ENCODE measurements around the gene GLT1D1. TPM values are rescaled to one million over a fixed set of nuclear protein-coding genes. Genes with fewer than 3 reads are reported as not detected.

Gene GLT1D1
- total RNA-seq, 1 donor, result under 0.01 TPM

GRCh38 chr12:128989287-128989686 is 136.0 kb downstream of the GLT1D1 start:
- DNase-seq (ENCODE audit: low read depth in 2 of 3, low spot score in 2 of 3), result no peak

GRCh38 chr12:128991716-128992115 is 138.4 kb downstream of the GLT1D1 start:
- DNase-seq (ENCODE audit: low read depth in 2 of 3, low spot score in 2 of 3), result no peak

DNA sequence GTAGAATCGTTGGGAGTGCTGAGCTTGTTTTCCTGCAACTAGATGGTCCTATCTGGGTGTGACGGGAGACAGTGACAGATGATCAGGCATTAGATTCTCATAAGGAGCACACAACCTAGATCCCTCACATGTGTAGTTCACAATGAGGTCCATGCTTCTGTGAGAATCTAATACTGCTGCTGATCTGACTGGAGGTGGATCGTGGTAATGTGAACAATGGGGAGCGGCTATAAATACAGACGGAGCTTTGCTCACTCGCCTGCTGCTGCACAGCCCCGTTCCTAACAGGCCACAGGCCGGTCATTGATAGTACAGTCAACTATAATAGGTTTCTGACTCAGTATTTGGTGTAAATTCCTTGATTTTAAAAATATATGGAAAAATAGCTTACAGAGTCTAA is 138.8 kb downstream of the GLT1D1 start:
- no peak for DNase-seq (ENCODE audit: low read depth in 2 of 3, low spot score in 2 of 3)

- no peak for DNase-seq (ENCODE audit: low read depth in 2 of 3, low spot score in 2 of 3)
These were observed 139.3 kb downstream of the GLT1D1 start for GRCh38 chr12:128992550-128992949.

DNA sequence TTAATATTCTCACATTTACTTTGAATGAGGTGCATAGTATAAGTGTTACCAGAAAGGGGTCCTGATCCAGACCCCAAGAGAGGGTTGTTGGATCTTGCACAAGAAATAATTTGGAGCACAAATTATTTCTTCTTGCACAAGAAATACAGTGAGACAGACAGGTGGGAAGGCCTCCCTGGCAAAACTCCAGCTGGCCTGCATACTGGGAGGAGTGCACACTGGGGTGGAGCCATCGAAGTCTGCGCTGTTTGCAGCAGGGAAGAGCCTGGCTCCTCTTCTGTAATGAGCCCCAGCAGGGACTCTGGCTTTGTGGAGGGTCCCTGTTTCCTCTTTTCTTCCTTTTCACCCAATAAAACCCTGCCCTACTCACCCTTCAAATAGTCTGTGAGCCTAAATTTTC is 141.6 kb downstream of the GLT1D1 start:
- DNase-seq (ENCODE audit: low read depth in 2 of 3, low spot score in 2 of 3), result no peak

GRCh38 chr12:128995619-128996018 is 142.3 kb downstream of the GLT1D1 start:
- no peak for DNase-seq (ENCODE audit: low read depth in 2 of 3, low spot score in 2 of 3)

GRCh38 chr12:129001826-129002225 is 148.5 kb downstream of the GLT1D1 start:
- DNase-seq (ENCODE audit: low read depth in 2 of 3, low spot score in 2 of 3), result no peak

DNA sequence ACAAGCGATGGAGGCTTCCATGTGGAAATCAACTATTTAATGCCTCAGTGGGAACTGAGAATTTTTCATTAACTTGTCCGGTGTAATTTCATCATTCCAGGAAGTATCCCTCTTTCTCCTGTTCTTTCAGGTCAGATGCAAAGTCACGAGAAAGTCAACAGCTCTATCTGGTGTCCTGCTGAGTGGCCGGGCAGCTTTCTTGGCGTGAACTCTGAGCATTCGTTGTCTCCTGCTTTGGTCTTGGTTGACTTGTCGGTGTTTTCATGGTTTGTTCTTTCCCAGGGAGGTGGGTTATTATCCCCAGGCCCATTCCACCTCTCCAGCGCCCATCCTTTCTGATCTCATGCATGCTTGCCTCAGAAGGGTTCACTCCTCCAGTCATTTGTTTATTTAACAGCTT is 149.1 kb downstream of the GLT1D1 start:
- no peak for DNase-seq (ENCODE audit: low read depth in 2 of 3, low spot score in 2 of 3)

- no peak for DNase-seq (ENCODE audit: low read depth in 2 of 3, low spot score in 2 of 3)
These were observed 152.1 kb downstream of the GLT1D1 start for GRCh38 chr12:129005416-129005815.

DNA sequence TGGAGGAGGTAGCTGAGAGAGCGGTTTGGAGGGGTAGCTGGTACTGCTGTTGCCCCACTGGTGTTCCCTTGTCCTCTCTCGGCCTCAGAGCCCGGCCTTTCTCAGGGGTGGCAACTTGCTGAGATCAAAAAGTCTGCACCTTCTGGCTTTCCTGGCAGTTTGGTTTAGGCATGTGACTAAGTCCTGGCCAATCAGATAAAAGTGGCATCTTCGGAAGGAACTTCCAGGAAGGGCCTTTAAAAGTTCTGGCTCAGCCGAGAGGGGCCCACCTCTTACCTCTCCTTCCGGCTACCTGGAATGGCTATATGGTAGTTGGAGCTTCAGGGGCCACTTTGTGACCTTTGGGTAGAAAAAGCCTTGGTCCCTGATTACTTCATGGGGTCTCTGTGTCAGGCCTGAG is 152.6 kb downstream of the GLT1D1 start:
- no peak for DNase-seq (ENCODE audit: low read depth in 2 of 3, low spot score in 2 of 3)

DNA sequence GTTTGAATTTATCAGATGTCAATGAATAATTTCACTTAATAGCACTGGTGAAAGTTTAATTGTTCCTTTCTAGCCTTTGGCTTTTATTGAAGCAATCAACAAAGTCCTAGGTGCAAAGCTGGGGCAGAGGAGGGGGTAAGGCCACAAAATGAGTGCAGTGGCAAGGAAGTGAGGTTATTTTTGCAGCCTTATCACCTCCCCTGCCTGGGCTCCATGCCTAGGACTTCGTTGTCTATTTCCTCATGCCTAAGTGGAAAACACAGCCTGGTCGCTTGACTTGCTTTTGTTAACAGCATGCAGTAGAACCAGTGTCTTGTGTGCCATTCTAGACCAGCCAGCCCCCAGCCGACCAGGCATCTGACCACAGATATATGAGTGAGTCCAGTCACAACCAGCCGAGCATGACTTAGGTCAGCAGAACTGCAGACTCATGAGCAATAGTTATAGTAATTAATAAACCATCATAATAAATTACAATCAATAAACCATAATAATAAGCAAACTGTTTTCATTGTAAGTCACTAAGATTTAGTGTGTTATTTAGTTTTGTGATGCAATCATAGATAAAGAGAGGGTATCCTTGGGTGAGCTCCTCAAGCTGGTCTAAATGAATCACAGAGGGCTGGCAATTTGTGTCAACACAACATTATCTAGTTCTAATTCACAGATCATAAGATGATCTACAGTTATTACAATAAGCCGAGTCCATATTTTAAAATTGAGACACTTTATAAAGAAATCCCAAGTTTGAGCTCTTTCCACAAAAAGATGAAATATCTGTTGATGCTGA is 156.8 kb downstream of the GLT1D1 start:
- DNase-seq (ENCODE audit: low read depth in 2 of 3, low spot score in 2 of 3), result no peak

DNA sequence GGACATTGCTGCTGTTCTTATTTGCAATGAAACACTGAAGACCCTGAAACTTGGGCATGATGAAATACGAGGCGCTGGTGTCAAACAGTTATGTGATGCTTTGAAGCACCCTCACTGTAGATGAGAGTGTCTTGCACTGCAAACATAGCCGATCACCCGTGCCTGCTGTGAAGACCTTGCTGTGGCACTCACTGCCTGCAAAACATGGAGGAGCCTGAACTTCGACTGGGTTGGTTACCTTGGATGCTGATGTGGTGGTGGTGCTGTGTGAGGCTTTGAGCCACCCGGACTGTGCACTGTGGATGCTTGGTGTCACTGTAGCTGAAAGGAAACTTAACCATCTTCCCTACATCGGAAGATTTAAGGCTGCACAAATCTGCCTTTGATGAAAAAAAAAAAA is 162.9 kb downstream of the GLT1D1 start:
- no peak for DNase-seq (ENCODE audit: low read depth in 2 of 3, low spot score in 2 of 3)

- no peak for DNase-seq (ENCODE audit: low read depth in 2 of 3, low spot score in 2 of 3)
These were observed 171.8 kb downstream of the GLT1D1 start for GRCh38 chr12:129025055-129025454.

- no peak for DNase-seq (ENCODE audit: low read depth in 2 of 3, low spot score in 2 of 3)
These were observed 175.6 kb downstream of the GLT1D1 start for GRCh38 chr12:129028844-129029243.

Other genes with a start within 250 kb of the GLT1D1 start
- gene SLC15A4, start 29.5 kb upstream of the GLT1D1 start, total RNA-seq, result 49.3 TPM